Measurements from ENCODE around the gene DERL2. TPM values are rescaled to one million over a fixed set of nuclear protein-coding genes. Genes with fewer than 3 reads are reported as not detected.

The DERL2 gene
- total RNA-seq: 21.7 and 23.5 TPM in 2 replicates

DNA sequence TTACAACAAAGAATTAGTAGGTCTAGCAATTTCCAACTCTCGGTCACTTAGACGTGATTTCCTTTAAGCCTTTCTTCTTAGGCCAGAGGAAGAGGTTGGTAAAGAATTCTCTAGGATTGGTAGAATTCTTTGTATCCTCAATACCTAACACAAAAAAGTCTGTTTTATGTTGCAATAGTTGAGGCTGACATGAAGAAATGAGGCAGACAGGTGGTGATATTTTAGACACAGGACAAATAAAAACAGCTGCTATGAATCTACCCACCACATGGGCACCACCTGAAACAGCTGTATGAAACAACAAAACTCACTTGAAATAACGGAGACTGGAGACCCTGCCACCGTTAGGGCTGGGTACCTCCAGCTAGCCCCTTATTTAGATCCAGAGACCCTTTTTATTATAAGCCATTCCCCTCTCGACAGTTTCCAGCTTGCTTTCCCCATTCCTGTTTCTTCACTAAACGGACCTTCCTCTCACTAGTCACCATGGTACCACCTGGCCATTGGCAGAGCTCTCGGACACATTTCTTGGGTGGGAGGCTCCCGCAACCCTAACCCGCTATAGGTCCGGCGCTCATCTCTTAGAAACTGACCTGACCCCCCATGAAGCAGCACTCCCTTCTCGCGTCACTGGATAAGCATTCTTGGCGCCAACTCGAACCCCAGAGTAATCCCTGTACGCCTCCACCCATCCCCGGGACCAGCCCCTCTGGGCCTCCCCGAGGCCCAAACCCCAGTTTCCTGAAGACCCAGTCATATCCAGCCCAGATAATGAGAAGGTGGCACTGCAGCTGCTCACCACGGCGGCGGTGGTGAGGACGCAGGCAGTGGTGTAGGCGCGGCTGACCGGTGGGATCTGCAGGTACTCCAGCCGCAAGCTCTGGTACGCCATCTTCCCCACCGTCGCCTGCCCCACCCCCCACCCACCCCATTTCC lies at the start of gene DERL2:
Gene DERL2, minus strand, starts transcription at position 909 of the 936 bp plus-strand sequence. Its CDS starts 17 bp downstream, at position 892.

GRCh38 chr17:5486206-5487124 lies 487 bp upstream of the DERL2 start, which contains the start of gene MIS12:
TSS of gene MIS12 (plus strand) at chr17:5486566. CDS start at chr17:5488863, 2,297 bp downstream.

GRCh38 chr17:5438716-5439445 lies 47.1 kb downstream of the DERL2 start, which contains the start of gene C1QBP:
TSS of gene C1QBP (minus strand) at chr17:5439155. CDS start at chr17:5439073, 82 bp downstream.

Other genes with a start within 250 kb of the DERL2 start
- 34.2 and 45.7 TPM in 2 replicates for gene RABEP1, start 203.9 kb downstream of the DERL2 start, total RNA-seq
- gene NUP88, start 66.5 kb downstream of the DERL2 start, total RNA-seq: 65.0 and 112 TPM in 2 replicates
- 17.3 and 25.8 TPM in 2 replicates for gene RPAIN, start 66.0 kb downstream of the DERL2 start, total RNA-seq
- gene C1QBP, start 47.0 kb downstream of the DERL2 start, total RNA-seq: 291 and 302 TPM in 2 replicates
- 15.8 and 23.5 TPM in 2 replicates for gene DHX33, start 17.2 kb downstream of the DERL2 start, total RNA-seq
- 6.2 and 10.6 TPM in 2 replicates for gene MIS12, start 388 bp upstream of the DERL2 start, total RNA-seq
- 11.4 and 17.6 TPM in 2 replicates for gene NLRP1, start 98.3 kb upstream of the DERL2 start, total RNA-seq

Data from subcutaneous preadipocyte (primary cell).